IMR-90 (cell line): ENCODE results near the gene CDC14A. TPM values are rescaled to one million over a fixed set of nuclear protein-coding genes. Genes with fewer than 3 reads are reported as not detected.

Experiments
- ATAC-seq: fragments of 200-7000 bp; cut with Tn5 transposase; 2 replicates; pipeline ENCODE4 v1.9.1; 2020; ENCODE audit warnings: low read depth, mild to moderate bottlenecking, moderate library complexity
- BruUV-seq: library from RNA; stranded (reverse); fragments of 400-500 nt; replicated peaks from 2 replicates; lab custom pipeline; 2021; lab: Mats Ljungman, UMichigan
- CTCF ChIA-PET: fragments of 300-600 bp; formaldehyde crosslinking; extraction: SDS; loops from one replicate; lab custom pipeline; 2021; ENCODE audit warnings: antibody characterized with exemption; lab: Yijun Ruan, JAX
- POLR2A ChIA-PET: fragments of 300-600 bp; sonication (Branson Sonifier 250); formaldehyde crosslinking; loops from one replicate; lab custom pipeline; 2022; ENCODE audit warnings: antibody characterized with exemption; ENCODE audit not compliant: unreplicated experiment; lab: Charles Lee
- DNase-seq: peaks from one replicate; pipeline ENCODE4 v3.0.0; 2013
- H2AFZ ChIP-seq: replicated peaks from 2 replicates; pipeline ENCODE3; 2013; ENCODE audit warnings: low read length, mild to moderate bottlenecking; ENCODE audit not compliant: poor library complexity
- H2AK5ac ChIP-seq: 2 replicates; pipeline ENCODE4 v1.6.1; 2013; ENCODE audit warnings: low read depth, low read length, inconsistent platforms
- H2AK9ac ChIP-seq: replicated peaks from 2 replicates; pipeline ENCODE3; 2013; ENCODE audit warnings: mild to moderate bottlenecking, low read depth, low read length, moderate library complexity; ENCODE audit not compliant: poor library complexity
- H2BK120ac ChIP-seq: 2 replicates; pipeline ENCODE4 v1.6.1; 2013; ENCODE audit warnings: low read depth, low read length, inconsistent platforms
- H2BK15ac ChIP-seq: 3 replicates; pipeline ENCODE4 v1.6.1; 2013; ENCODE audit warnings: low read depth, low read length, inconsistent platforms
- H2BK20ac ChIP-seq: 2 replicates; pipeline ENCODE4 v1.6.1; 2013; ENCODE audit warnings: low read depth, mild to moderate bottlenecking, inconsistent platforms, low read length, moderate library complexity
- H2BK5ac ChIP-seq: 2 replicates; pipeline ENCODE4 v1.6.1; 2013; ENCODE audit warnings: mild to moderate bottlenecking, low read depth, low read length, inconsistent platforms; ENCODE audit not compliant: poor library complexity, severe bottlenecking
- H3K14ac ChIP-seq: replicated peaks from 2 replicates; pipeline ENCODE4 v1.6.1; 2013; ENCODE audit warnings: low read depth, low read length, inconsistent platforms
- H3K18ac ChIP-seq: 2 replicates; pipeline ENCODE4 v1.6.1; 2013; ENCODE audit warnings: low read depth, low read length, control low read depth
- H3K23ac ChIP-seq: 2 replicates; pipeline ENCODE4 v1.6.1; 2013; ENCODE audit warnings: low read depth, low read length, inconsistent platforms
- H3K27ac ChIP-seq: 2 replicates; pipeline ENCODE4 v1.5.1; 2013; ENCODE audit warnings: mild to moderate bottlenecking, control low read depth, low read length; ENCODE audit not compliant: insufficient read depth
- H3K27me3 ChIP-seq: 2 replicates; pipeline ENCODE4 v1.6.1; 2013; ENCODE audit warnings: low read length; ENCODE audit not compliant: control insufficient read depth, insufficient read depth
- H3K36me3 ChIP-seq: 2 replicates; pipeline ENCODE4 v1.6.1; 2013; ENCODE audit warnings: low read length, mixed read lengths; ENCODE audit not compliant: control insufficient read depth, insufficient read depth
- H3K4ac ChIP-seq: 2 replicates; pipeline ENCODE4 v1.6.1; 2013; ENCODE audit warnings: low read depth, low read length, inconsistent platforms
- H3K4me1 ChIP-seq: 2 replicates; pipeline ENCODE4 v1.6.1; 2013; ENCODE audit warnings: low read length, mixed read lengths; ENCODE audit not compliant: control insufficient read depth, insufficient read depth
- H3K4me2 ChIP-seq: 2 replicates; pipeline ENCODE4 v1.6.1; 2013; ENCODE audit warnings: low read depth, mild to moderate bottlenecking, control low read depth, low read length, moderate library complexity
- H3K4me3 ChIP-seq: 2 replicates; pipeline ENCODE4 v1.5.1; 2013; ENCODE audit warnings: low read depth, mild to moderate bottlenecking, control low read depth, low read length, moderate library complexity; ENCODE audit not compliant: insufficient read depth
- H3K56ac ChIP-seq: 2 replicates; pipeline ENCODE4 v1.6.1; 2013; ENCODE audit warnings: low read length, inconsistent platforms; ENCODE audit not compliant: insufficient read depth; ENCODE audit errors: extremely low read depth
- H3K79me1 ChIP-seq, 2 experiments: 2 replicates each; pipeline ENCODE4 v1.6.1; 2013; ENCODE audit warnings: low read length in 2 of 2, inconsistent platforms in 1 of 2, low read depth in 1 of 2
- H3K9ac ChIP-seq: 2 replicates; pipeline ENCODE4 v1.6.1; 2013; ENCODE audit warnings: low read depth, low read length, control low read depth
- H3K9me1 ChIP-seq: 2 replicates; pipeline ENCODE4 v1.6.1; 2013; ENCODE audit warnings: low read length, inconsistent platforms; ENCODE audit not compliant: insufficient read depth
- H3K9me3 ChIP-seq: 2 replicates; pipeline ENCODE4 v1.6.1; 2013; ENCODE audit warnings: low read length; ENCODE audit not compliant: control insufficient read depth, insufficient read depth
- H4K20me1 ChIP-seq: 2 replicates; pipeline ENCODE4 v1.6.1; 2013; ENCODE audit warnings: low read length, inconsistent platforms; ENCODE audit not compliant: insufficient read depth
- H4K5ac ChIP-seq: 2 replicates; pipeline ENCODE4 v1.6.1; 2013; ENCODE audit warnings: mild to moderate bottlenecking, low read depth, low read length, control low read depth
- H4K8ac ChIP-seq, 2 experiments: 2 replicates each; pipeline ENCODE4 v1.6.1; 2013; ENCODE audit warnings: low read depth in 2 of 2, low read length in 2 of 2, control low read depth in 1 of 2, inconsistent platforms in 1 of 2
- H4K91ac ChIP-seq: 2 replicates; pipeline ENCODE4 v1.6.1; 2013; ENCODE audit warnings: low read depth, low read length, inconsistent platforms; ENCODE audit not compliant: insufficient read depth
- CEBPB ChIP-seq: IDR thresholded peaks from 2 replicates; pipeline ENCODE4 v1.6.1; 2012; ENCODE audit warnings: low read depth, low read length, improper control_type of control experiment
- CHD1 ChIP-seq: IDR thresholded peaks from 2 replicates; pipeline ENCODE4 v1.6.1; 2012; ENCODE audit warnings: low read depth, low read length, improper control_type of control experiment
- MAFK ChIP-seq: IDR thresholded peaks from 2 replicates; pipeline ENCODE4 v1.6.1; 2012; ENCODE audit warnings: low read depth, low read length, improper control_type of control experiment
- MXI1 ChIP-seq: IDR thresholded peaks from 2 replicates; pipeline ENCODE4 v1.6.1; 2012; ENCODE audit warnings: low read depth, mild to moderate bottlenecking, low read length, moderate library complexity, borderline replicate concordance
- RAD21 ChIP-seq: IDR thresholded peaks from 2 replicates; pipeline ENCODE4 v1.6.1; 2012; ENCODE audit warnings: low read length, improper control_type of control experiment
- RCOR1 ChIP-seq: IDR thresholded peaks from 2 replicates; pipeline ENCODE4 v1.6.1; 2012; ENCODE audit warnings: mild to moderate bottlenecking, low read length, improper control_type of control experiment; ENCODE audit not compliant: insufficient replicate concordance
- WGBS, 2 experiments: methylation state at CpG; one replicate each; pipeline versions ENCODE4 v1.1.5 to v1.1.7; 2013; ENCODE audit warnings: missing lambda C conversion rate in 2 of 2; ENCODE audit not compliant: insufficient read length in 1 of 2; ENCODE audit errors: extremely low coverage in 2 of 2; 5-methylcytosine and 5-hydroxymethylcytosine counted together
- dilution Hi-C: fragments of 300-500 bp; cut with HindIII; formaldehyde crosslinking; loops from one replicate; pipeline ENCODE4 v1.14.3; 2018; ENCODE audit warnings: low sequenced_read_pairs; ENCODE audit not compliant: unreplicated experiment
- in situ Hi-C: fragments of 300-500 bp; cut with MboI; formaldehyde crosslinking; loops from 3 replicates; pipeline ENCODE4 v1.14.3; 2019; ENCODE audit warnings: low sequenced_read_pairs, inconsistent platforms, mixed read lengths
- intact Hi-C: fragments of 100-400 bp; cut with micrococcal nuclease; formaldehyde crosslinking; loops from 2 replicates; pipeline ENCODE4 v1.10.0; 2022
- polyA plus RNA-seq, 3 experiments: library from polyadenylated mRNA; depleted of rRNA; stranded (reverse); fragments of >200 nt; gene quantifications; 2 replicates each; pipeline ENCODE4 v1.2.3, GENCODE V29; 2012; ENCODE audit warnings: low replicate concordance in 1 of 3
- total RNA-seq: library from RNA; depleted of rRNA; stranded (reverse); fragments of >200 nt; gene quantifications from 2 replicates; pipeline ENCODE4 v1.2.3, GENCODE V29; 2012

The CDC14A gene
- total and polyA plus RNA-seq, 2 of the 4 experiments (the other 2 are of a cell fraction), result 1.7 to 3.0 TPM

GRCh38 chr1:100565533-100565932, 213.2 kb downstream of the CDC14A start:
- Histone ChIP-seq H2AK5ac (no peak overlapping the region), H3K9me3 (no peaks in the 10 kb centered on the region), H4K5ac (no peak overlapping the region), H3K56ac (no peak overlapping the region), H3K4me3 (no peak overlapping the region), H4K91ac (no peak overlapping the region), H3K4me2 (no peak overlapping the region), H3K18ac (no peak overlapping the region), H4K8ac (no peak overlapping the region), H3K27ac (no peak overlapping the region), H2AK9ac (no peak overlapping the region), H2BK120ac (no peak overlapping the region), H3K79me1 (no peaks in the 10 kb centered on the region), H3K9ac (no peak overlapping the region), H3K4me1 (no peaks in the 10 kb centered on the region), H2AFZ (no peak overlapping the region), H3K14ac (no peak overlapping the region), H3K27me3 (no peaks in the 10 kb centered on the region; the same call in 1 of the 2 replicates), H3K36me3 (no peaks in the 10 kb centered on the region), H2BK5ac (no peak overlapping the region), H3K4ac (no peak overlapping the region), H2BK20ac (no peak overlapping the region), H3K23ac (no peak overlapping the region), H4K20me1 (no peaks in the 10 kb centered on the region), H3K9me1 (no peaks in the 10 kb centered on the region), H2BK15ac (no peak overlapping the region)
- TF ChIP-seq MXI1, result no peak
- no peak for TF ChIP-seq CHD1
- no peak for TF ChIP-seq CEBPB
- no peak for TF ChIP-seq MAFK
- no peak for TF ChIP-seq RCOR1
- TF ChIP-seq RAD21, result no peak
- in situ Hi-C loops (no loop called here), intact Hi-C loops (no loop called here), dilution Hi-C loops (no loop called here)
- ChIA-PET POLR2A (no interaction called here), CTCF (interaction anchor here (0.6 to 1.0 kb wide), 3 partner anchors 12 to 166 kb away, joined by 3 read pairs; no protein-coding TSS in a partner anchor)
- WGBS, 2 experiments, result 60% methylated on average over 1 of the region's 3 CpGs; no CpG with 5 or more reads in 1 of the 2 experiments
- DNase-seq (no peak), ATAC-seq (no peak)
- BruUV-seq, result no TSS peak
